Stimulated activated CD4-positive, alpha-beta T cell treated with anti-CD3 and anti-CD28 coated beads, TNF-alpha, amount 100 ng/mL, for 1 hour (primary cell): Measurements from ENCODE around the gene BSCL2.
"Not testable (repeated sequence)": the region's sequence is repeated elsewhere in the genome, so short reads cannot be mapped to it uniquely, and the experiment has no call there.

ENCODE experiments used
- DNase-seq, 3 donors: peaks; one replicate each; pipeline ENCODE4 v3.0.0-alpha.2; 2020; ENCODE audit warnings: low read depth in 3 of 3, low spot score in 1 of 3

The BSCL2 gene

GRCh38 chr11:62707277-62707861 lies at the start of gene BSCL2, which contains the start of gene GNG3:
Gene BSCL2 (minus strand): TSS chr11:62707424. CDS start chr11:62707195, 229 bp downstream.
Gene GNG3 (plus strand): TSS chr11:62707676. CDS start chr11:62708296, 620 bp downstream.
- no peak for DNase-seq

GRCh38 chr11:62755086-62755615 lies 47.9 kb upstream of the BSCL2 start:
- no peak for DNase-seq

- peak; percentile 89 to 94 (median 93) for DNase-seq
Measured at GRCh38 chr11:62753736-62754603, 46.7 kb upstream of the BSCL2 start, which contains the start of gene ZBTB3. Gene ZBTB3 (minus strand): TSS chr11:62754160. CDS start chr11:62753664, 496 bp downstream.

- no peak for DNase-seq
Measured at GRCh38 chr11:62752994-62753735, 45.9 kb upstream of the BSCL2 start.

GRCh38 chr11:62752177-62752785 lies 45.1 kb upstream of the BSCL2 start:
- no peak for DNase-seq

GRCh38 chr11:62749931-62750330 lies 42.7 kb upstream of the BSCL2 start:
- not testable (repeated sequence) for DNase-seq

- no peak for DNase-seq
Measured at GRCh38 chr11:62747475-62748160, 40.4 kb upstream of the BSCL2 start.

- no peak for DNase-seq
Measured at GRCh38 chr11:62737196-62737595, 30.0 kb upstream of the BSCL2 start.

- no peak for DNase-seq
Measured at GRCh38 chr11:62732830-62733229, 25.6 kb upstream of the BSCL2 start.

GRCh38 chr11:62730076-62730475 lies 22.9 kb upstream of the BSCL2 start:
- DNase-seq, result not testable (repeated sequence)

GRCh38 chr11:62728171-62728988 lies 21.2 kb upstream of the BSCL2 start, which contains the start of gene TTC9C:
Gene TTC9C (plus strand): TSS chr11:62728486. CDS start chr11:62728849, 363 bp downstream.
- DNase-seq, result peak; percentile 58 to 69 (median 63)

- peak; percentile 43 to 68 (median 60) for DNase-seq
Measured at GRCh38 chr11:62727872-62728170, 20.6 kb upstream of the BSCL2 start.

GRCh38 chr11:62727165-62727871 lies 20.1 kb upstream of the BSCL2 start, which contains the start of gene HNRNPUL2:
Gene HNRNPUL2 (minus strand): TSS chr11:62727457. CDS start chr11:62727156, 301 bp downstream.
- DNase-seq, result peak; percentile 95 to 98 (median 98)

- DNase-seq, result peak in 1 of 3 donors; percentile 33
Measured at GRCh38 chr11:62726915-62727164, 19.6 kb upstream of the BSCL2 start.

GRCh38 chr11:62726156-62726914 lies 19.1 kb upstream of the BSCL2 start:
- DNase-seq, result no peak

GRCh38 chr11:62725646-62726045 lies 18.4 kb upstream of the BSCL2 start:
- DNase-seq, result no peak

- no peak for DNase-seq
Measured at GRCh38 chr11:62724171-62724570, 16.9 kb upstream of the BSCL2 start.

- no peak for DNase-seq
Measured at GRCh38 chr11:62721994-62722393, 14.8 kb upstream of the BSCL2 start.
